ENCODE data around the gene FAM76A.

GRCh38 chr1:27710574-27710973 is 15.2 kb upstream of the FAM76A start:
- no peak for TF ChIP-seq CTCF (IDR thresholded peaks at IDR 0.05)
- no peak for TF ChIP-seq POLR2A (IDR thresholded peaks at IDR 0.05)
